Activated CD8-positive, alpha-beta memory T cell treated with anti-CD3 and anti-CD28 coated beads, Interleukin-2, amount 50 U/mL, for 24 hours (primary cell): Measurements from ENCODE around the gene MS4A15.

ENCODE experiments used
- DNase-seq: peaks from one replicate; pipeline ENCODE4 v3.0.0-alpha.2; 2020; ENCODE audit errors: extremely low read depth

MS4A15 gene

DNA sequence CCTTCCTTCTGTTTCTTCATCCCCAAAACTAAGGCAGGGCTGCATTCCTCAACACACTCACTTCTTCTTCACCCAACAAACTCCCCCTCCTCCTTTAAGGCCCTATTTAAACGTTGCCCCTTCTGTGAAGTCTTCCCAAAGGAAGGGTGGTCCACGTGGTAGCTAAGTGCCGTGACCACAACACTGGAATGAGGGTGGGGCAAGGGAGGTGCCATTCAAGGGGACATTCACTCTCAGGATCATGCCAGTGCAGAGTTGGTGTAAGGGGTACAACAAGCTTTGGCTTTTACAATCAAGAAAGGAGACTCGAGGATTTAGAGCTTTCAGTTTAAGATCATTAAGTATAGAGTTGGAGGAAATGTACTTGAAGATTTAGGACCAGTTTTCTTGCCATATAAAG lies 20.4 kb downstream of the MS4A15 start:
- DNase-seq = no peak

DNA sequence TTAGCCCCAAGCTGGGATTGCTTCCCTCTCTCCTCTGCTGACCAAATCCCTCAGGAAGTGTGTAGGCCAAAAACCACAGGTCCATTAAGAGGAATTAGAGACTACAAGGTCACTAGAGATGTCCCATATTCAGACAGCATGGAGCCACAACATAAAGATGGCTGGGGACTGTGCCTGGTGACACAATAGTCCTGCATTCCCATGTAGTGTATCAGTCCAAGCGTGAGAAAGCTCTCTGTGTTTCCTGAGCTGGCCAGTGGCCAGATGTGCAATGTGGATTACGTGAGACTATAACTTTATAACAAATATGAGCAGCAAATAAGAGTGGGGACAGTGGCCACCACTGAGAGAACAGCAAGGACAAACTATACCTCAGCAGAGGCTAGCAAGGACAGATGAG lies 20.9 kb downstream of the MS4A15 start:
- no peak for DNase-seq

DNA sequence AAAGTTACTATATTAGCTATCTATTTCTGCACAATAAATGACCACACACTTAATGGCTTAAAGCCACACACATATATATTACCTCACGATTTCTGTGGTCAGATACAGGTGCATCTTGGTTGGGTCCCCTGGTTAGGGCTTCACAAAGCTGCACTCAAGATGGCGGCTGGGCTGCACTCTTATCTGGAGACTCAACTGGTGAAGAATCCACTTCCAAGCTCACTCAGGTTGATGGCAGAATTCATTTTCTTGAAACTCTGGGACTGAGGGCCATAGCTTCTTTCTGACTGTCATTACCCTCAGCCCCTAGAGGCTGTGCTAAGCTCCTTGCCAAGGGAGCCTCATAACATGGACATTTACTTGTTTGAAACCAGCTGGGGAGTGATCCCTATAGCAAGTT lies 23.4 kb downstream of the MS4A15 start:
- DNase-seq = no peak

DNA sequence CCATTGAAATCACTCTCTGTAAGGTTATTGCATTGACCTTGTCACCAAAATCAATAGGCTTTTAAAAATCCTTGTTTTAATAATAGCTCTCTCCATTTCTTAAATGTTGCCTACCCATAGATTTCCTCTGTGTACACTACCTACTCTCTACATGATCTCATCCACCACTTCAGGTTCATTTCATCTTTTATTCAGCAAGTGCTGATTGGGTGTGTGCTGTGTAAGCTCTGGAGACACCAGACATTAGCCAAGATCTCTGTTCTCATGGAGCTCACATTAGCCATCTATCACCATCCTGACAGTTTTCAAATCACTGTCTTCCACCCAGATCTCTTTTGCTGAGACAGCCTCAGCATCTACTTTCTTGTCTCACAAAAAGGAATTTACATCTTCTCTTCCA lies 24.1 kb downstream of the MS4A15 start:
- DNase-seq = no peak

DNA sequence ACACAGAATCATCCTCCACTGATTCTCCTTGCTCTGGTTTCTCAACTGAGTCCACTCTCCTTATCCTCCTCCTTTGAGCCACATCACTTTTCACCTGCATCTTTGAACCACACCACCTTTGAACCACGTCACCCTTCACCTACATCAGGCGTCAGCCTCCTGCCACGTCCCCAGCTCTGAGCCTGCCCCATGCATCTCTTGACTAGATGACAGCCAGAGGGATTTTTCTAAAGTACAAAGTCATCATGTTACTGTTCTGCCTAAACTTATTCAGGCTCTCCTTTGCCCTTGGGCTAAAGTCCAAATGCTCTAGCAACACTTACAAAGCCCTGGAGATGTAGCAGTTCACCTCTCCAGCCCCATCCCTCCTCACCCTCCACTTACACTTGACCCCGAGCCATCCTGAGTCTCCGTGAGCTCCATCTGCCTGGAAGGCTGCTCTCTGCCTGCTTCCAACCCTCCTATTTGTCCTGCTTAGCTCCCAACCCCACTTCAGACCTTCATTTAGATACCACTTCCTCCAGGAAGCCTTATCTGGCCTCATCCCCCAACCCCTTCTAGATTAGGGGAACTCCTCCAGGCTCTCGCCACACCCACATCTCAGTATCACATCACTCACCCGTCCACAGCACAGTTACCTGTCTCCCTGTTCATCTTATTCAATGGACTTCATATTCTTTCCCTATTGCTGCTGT lies 24.8 kb downstream of the MS4A15 start:
- no peak for DNase-seq

DNA sequence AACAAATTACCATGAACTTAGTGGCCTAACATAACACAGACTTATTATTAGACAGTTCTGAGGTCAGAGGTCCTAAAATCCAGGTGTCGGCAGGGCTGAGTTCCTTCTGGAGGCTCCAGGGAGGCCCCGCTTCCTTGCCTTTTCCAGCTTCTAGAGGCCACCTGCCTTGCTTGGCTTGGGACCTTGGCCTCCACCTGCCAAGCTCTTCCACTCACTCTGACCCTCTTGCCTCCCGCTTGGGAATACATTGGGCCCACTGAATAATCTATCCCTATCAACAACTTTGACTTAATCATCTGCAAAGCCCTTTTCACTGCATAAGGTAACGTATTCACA lies 25.3 kb downstream of the MS4A15 start:
- DNase-seq = no peak

DNA sequence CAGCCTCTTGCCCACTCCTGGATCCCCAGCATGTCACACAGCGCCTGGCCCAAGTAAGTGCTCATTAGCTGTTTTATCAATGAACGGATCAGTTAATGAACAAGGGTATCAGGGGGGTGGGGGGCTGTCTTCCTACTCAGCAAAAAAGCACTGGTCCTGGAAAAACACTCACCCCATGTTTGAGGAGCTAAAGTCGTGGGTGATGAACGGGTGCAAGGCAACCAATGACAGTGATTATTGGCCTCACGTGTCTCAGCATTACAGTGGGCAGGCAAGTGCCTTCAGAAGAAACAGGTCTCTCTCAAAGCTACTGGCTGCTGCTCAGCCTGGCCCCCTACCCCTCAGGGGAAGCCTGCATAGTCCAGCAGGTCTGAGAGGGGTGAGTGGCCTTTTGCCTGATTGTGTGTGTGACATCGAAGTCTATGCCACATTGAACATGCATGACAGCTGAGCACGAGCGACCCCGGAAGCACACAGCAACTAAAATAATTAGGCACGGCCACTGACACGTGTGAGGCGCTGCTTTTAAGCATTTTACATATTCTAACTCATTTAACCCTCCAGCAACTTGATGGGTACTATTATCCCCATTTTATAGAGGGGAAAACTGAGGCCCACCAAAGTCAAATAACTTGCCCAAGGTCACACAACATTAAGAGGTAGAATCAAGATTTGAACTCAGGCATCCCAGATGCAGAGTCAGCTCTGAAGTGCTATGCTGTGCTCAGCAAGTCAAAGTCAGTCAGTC lies 25.9 kb downstream of the MS4A15 start:
- no peak for DNase-seq

DNA sequence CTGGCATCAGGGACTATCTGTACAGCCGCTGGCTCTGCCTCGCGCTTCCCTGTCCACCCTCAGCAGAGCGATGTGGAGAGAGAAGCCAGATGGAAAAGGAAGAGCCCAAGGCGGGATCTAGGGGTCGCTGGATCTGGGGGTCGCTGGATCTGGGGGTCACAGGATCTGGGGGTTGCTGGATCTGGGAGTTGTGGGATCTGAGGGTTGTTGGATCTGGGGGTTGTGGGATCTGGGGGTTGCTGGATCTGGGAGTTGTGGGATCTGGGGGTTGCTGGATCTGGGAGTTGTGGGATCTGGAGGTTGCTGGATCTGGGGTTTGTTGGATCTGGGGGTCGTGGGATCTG lies 26.4 kb downstream of the MS4A15 start:
- no peak for DNase-seq

DNA sequence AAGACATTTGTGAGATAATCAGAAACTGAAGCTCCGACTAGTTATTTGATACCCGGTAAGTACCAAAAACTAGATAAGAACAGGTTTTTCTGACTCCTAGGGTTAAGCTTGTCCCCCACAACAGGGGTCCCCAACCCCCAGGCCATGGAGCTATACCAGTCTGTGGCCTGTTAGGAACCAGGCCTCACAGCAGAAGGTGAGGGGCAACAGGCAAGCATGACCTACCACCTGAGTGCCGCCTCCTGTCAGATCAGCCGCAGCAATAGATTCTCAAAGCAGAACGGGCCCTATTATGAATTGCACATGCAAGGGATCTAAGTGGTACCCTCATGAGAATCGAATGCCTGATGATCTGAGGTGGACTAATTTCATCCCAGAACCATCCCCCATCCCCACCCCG lies 27.2 kb downstream of the MS4A15 start:
- DNase-seq = no peak

DNA sequence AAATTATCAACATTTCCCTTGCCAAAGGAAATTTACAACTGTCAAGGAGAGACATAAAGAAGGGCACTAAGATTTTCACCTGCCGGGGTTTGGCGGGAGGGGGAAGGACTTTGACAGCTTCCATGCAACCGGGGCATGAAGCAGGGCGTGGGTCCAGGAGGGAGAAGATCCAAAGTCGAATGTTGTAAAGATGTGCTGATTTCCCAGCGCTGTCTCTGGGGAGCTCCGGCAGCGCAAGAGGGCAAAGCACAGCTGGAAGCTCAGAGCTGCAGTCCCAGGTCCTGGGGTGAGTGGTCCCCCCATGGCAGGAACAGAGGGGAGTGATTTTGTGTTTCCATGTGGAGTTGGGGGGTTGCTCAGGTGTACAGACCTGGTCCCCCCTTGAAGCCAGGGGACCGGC lies 28.5 kb downstream of the MS4A15 start, which contains the start of gene MS4A10:
Gene MS4A10, plus strand, starts transcription at position 198 of the 400 bp plus-strand sequence. CDS start 5,003 bp downstream, outside the sequence.
- no peak for DNase-seq

DNA sequence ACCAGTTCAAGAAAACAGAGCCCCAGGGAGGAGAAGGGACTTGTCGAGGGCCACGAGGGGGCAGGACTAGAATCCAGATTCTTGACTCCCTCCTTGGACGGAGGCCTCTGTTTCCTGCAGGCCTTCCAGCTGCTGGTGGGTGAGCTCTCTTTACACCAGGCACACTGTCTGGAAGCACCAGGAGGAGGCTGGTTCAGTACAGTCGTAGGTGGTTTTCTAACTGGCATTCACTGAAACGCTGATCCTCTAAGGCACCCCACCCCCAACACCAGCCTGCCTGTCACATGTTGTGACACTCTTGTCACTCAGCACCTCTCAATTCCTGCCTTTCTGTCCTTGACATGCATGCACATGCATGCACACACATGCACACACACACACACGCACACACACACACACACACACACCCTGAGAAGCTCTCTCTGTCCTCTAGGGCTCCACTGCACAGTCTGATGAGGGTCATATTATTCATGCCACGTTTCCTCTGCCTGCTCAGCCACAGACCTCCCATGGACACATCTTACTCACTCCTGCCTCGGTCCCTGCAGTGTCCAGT lies 29.2 kb downstream of the MS4A15 start:
- no peak for DNase-seq

DNA sequence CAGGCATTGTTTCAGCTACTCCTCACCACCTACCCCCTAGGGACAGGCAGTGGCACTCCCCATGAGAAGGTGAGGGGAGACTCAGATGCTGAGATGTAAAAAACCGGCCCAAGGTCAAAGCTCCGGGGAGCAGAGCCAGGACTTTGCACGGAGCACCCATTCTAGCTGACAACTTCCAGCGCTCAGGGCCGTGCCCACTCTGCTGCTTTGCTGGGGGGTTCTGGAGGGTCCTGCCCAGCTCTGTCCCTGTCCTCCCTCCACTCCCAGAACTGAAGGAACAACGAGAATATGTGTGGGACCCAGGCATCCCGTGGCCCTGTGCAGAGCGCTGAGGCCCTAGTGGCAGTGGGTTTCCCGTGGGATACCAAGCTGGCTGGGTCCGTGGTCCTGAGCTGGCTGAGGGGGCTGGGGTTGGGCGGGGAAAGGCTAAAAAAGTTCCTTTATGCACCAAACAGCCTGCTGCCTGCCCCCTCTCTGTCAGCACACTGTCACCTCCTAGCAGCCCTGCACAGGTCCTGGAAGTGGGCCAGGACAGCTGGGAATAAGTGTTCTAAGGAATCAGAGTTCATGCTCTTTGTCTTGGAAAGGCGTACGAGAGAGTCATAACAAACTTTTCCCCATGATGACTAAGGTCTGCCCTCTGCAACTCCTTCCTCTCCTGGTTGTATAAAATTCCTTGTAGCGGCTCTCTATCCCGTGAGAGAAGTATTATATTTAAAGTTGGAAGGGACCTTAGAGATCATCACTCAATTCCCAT lies 30.3 kb downstream of the MS4A15 start:
- no peak for DNase-seq

DNA sequence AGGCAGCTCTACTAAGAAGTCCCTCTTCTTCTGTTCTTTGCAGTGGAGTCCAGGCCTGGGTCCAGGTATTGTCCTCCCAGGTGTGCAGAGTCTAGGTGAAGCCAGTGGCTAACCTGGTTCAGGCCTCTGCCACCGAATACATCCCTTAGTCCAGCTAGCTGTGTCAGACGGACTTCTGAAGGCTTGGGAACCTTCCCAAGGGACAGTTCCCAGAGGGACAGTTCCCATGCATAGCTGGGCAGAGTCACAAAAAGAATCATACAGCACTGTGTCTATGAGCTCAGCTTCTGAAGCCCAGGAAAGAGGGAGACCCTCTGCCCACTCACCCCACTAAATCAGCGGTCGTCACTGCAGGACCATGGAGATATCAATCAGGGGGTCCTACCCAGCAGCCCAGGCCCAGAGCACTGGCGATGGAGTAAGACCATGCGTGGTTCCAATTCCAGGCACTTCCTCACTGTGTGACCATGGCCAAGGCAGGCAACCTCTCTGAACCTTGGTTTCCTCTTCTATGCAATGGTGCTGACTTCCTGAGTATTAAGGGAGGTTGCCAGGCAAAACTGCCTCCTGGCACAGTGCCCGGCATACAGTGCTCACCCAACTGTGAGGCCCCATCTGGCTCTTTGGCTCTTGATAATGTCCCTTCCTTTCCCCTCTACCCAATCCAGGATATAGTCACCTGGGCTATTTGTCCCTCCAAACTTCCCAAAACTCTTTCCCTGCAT lies 31.9 kb downstream of the MS4A15 start:
- no peak for DNase-seq

DNA sequence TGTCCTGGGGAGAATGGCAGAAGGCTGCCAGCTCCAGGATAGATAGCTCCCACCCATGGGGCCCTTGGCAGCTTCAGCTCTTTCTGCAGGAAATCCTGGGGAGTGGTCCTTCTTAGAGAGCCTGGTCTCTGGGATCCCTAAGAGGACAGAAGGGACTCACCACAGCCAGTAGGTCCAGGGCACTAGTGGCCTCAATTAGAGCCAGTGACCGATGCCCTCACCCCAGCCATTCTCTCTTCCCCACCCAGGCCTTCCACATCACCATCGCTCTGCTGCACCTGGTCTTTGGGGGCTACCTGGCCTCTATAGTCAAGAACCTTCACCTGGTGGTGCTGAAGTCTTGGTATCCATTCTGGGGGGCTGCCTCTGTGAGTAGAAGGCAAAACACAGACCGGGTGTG lies 34.1 kb downstream of the MS4A15 start:
- no peak for DNase-seq

DNA sequence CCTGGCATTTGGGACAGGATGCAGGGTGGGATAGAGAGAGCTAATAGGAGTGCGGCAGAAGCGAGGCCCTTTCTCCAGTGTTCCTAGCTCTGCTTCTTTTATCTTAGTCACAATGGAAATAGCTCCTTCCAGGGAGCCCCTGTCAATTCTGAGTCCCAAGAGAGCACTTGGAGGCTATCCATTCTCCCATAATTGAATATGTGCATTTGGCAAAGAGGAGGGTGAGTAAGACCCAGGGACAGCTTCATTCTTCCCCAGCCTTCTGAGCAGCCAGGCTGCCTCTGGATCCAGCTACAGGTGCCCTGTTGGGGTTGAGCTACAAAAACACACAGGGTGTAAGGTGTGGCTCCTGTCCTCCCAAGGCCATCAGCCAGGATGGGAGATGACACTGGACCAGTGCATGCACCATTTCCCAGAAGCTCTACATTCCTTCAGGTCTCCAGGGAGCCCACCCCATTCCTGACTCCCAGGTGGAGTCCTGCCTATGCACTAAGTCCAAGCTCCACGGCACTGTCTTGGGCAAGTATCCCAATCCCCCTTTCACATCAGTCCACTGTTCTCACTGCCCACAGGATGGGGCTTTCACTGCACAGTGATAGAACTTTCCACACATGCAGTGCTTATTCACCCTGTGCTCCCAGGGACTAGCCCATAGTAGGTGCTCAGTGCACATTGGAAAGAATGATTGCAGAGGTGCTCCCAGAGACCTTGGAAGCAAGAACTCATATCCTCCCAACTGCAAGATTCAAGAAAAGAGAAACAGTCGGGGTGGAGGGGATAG lies 34.7 kb downstream of the MS4A15 start:
- no peak for DNase-seq

DNA sequence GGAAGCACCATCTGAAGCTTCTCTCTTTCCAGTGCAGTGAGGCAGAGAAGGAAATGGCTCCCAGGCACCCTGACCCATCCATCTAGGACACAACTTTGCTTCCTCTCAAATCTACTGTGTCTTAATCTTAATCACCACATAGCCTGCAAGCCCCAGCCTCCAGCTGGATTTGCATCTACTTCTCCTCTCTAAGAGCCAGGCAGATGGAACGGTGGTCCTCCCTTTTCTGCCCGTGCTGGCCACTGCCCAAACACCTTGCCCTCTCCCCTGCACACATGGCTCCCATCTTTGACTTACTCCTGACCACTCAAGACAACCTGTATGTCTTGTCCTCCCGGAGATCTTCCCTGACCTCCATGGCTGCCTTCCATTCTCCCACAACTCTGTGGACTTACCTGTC lies 35.9 kb downstream of the MS4A15 start:
- DNase-seq = no peak

DNA sequence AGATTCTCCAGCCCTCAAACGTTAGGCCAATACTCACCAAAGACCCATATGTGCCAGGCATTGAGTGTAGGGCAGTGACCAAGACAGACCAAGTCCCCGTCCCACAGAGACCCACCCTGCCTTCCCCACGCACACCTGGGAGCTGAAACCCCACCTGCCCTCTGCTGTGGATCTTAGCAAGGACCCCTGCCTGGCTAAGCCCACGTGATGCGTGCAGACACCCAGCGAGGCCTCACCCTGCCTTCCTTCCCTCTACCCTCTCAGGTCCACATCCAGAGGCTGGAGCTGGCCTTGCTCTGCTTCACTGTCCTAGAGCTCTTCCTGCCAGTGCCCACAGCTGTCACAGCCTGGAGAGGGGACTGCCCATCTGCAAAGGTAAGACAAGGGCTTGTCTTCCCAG lies 38.6 kb downstream of the MS4A15 start:
- DNase-seq = no peak

DNA sequence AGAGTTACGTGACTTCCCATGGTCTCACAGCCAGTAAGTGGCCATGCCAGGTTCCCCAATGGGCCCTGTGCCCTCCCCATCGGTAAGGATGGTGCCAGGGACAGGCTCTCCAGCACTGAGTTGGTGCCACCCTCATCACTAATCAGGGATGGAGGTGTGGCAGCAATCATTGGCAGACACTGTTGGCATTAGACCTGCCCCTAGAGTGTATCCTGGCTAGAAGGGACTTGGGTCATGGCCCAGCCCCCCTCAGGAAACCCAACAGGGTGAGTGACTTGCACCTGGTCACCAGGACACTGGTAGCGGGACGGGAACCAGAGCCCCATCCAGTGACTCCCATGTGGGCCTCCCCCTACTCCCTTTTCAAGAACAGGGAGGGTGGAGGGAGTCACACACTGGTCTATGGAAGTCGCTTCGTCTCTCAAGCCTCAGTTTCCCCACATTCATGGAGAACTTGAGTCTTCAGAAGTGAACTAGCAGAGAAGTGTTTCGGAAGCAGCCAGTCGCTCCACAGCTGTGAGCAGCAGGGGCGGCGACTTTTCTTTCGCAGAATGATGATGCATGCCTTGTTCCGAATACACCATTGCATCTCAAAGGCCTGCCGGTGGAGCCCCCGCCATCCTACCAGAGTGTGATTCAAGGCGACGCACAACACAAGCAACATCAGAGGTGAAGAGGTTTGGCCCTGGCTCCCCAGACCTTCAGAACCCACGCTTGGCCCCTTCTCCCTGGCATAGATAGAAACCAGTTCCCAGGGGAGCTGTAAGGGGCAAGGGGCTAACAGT lies 41.4 kb downstream of the MS4A15 start:
- no peak for DNase-seq

DNA sequence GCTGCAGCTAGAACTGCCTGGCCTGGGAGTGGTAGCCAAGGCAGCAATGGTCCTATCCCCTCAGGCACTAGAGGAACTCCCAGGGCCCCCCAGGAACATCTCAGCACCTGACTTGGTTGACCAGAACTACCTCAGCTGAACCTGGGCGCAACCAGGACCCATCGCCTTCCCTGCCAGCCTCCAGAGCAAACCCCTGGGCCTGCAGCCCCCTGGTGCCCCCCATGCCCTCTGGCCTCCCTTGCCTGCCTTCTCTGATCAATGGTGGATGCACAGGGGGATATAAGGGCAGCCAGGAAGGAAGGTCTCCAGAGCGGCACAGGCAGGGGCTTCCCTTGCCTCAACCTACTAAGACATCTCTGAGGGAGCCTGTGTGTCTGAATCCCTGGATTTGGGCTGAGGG lies 42.0 kb downstream of the MS4A15 start:
- no peak for DNase-seq

DNA sequence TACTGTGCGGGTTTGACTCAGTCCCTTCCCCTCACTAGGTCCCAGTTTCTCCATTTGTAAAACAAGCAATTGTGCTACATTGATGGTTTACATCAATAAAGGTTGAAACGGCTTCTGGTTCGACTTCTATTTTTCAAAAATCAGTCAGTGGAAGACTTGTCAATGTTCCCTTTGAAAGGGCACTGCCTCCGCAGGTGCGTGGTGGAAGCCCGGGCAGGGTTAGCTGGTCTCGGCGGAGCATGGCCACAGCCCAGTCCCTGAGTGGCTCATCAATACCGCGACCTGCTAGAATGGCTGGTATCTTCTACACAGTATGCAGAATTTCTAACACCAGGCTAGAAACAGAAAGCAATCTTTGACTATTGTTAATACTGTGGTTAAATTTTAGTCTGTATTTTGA lies 44.5 kb downstream of the MS4A15 start:
- DNase-seq = no peak
